ENCODE results near the gene DNAL4.
"Not testable (repeated sequence)": the region's sequence is repeated elsewhere in the genome, so short reads cannot be mapped to it uniquely, and the experiment has no call there.

Gene DNAL4

GRCh38 chr22:38827510-38827909 lies 33.6 kb upstream of the DNAL4 start:
- DNase-seq (ENCODE audit: low read depth, low spot score), result no peak

GRCh38 chr22:38826801-38827200 lies 32.9 kb upstream of the DNAL4 start:
- no peak for DNase-seq (ENCODE audit: low read depth, low spot score)

- no peak for DNase-seq (ENCODE audit: low read depth, low spot score)
Observed at GRCh38 chr22:38826386-38826785, 32.4 kb upstream of the DNAL4 start.

- peak; percentile 29 for DNase-seq (ENCODE audit: low read depth, low spot score)
Observed at GRCh38 chr22:38824585-38824984, 30.6 kb upstream of the DNAL4 start.

GRCh38 chr22:38823637-38824036 lies 29.7 kb upstream of the DNAL4 start:
- no peak for DNase-seq (ENCODE audit: low read depth, low spot score)

GRCh38 chr22:38823076-38823475 lies 29.1 kb upstream of the DNAL4 start:
- DNase-seq (ENCODE audit: low read depth, low spot score), result no peak

GRCh38 chr22:38820020-38820419 lies 26.1 kb upstream of the DNAL4 start:
- DNase-seq (ENCODE audit: low read depth, low spot score), result no peak

- no peak for DNase-seq (ENCODE audit: low read depth, low spot score)
Observed at GRCh38 chr22:38819387-38819940, 25.5 kb upstream of the DNAL4 start.

- DNase-seq (ENCODE audit: low read depth, low spot score), result no peak
Observed at GRCh38 chr22:38817196-38817595, 23.3 kb upstream of the DNAL4 start.

GRCh38 chr22:38815842-38816241 lies 21.9 kb upstream of the DNAL4 start:
- no peak for DNase-seq (ENCODE audit: low read depth, low spot score)

GRCh38 chr22:38811241-38811640 lies 17.3 kb upstream of the DNAL4 start:
- no peak for DNase-seq (ENCODE audit: low read depth, low spot score)

- not testable (repeated sequence) for DNase-seq (ENCODE audit: low read depth, low spot score)
Observed at GRCh38 chr22:38805041-38805593, 11.2 kb upstream of the DNAL4 start.

GRCh38 chr22:38802671-38803121 lies 8.8 kb upstream of the DNAL4 start:
- peak; percentile 36 for DNase-seq (ENCODE audit: low read depth, low spot score)

- DNase-seq (ENCODE audit: low read depth, low spot score), result no peak
Observed at GRCh38 chr22:38799265-38800002, 5.5 kb upstream of the DNAL4 start.

GRCh38 chr22:38798496-38798895 lies 4.6 kb upstream of the DNAL4 start:
- no peak for DNase-seq (ENCODE audit: low read depth, low spot score)

GRCh38 chr22:38796262-38796957 lies 2.5 kb upstream of the DNAL4 start:
- DNase-seq (ENCODE audit: low read depth, low spot score), result no peak

- DNase-seq (ENCODE audit: low read depth, low spot score), result no peak
Observed at GRCh38 chr22:38795569-38795968, 1.6 kb upstream of the DNAL4 start.

- DNase-seq (ENCODE audit: low read depth, low spot score), result no peak
Observed at GRCh38 chr22:38793317-38793716, 626 bp downstream of the DNAL4 start.

GRCh38 chr22:38792833-38793232 lies 1.1 kb downstream of the DNAL4 start:
- DNase-seq (ENCODE audit: low read depth, low spot score), result no peak

- no peak for DNase-seq (ENCODE audit: low read depth, low spot score)
Observed at GRCh38 chr22:38789606-38790005, 4.3 kb downstream of the DNAL4 start.

GRCh38 chr22:38788846-38789245 lies 5.1 kb downstream of the DNAL4 start:
- no peak for DNase-seq (ENCODE audit: low read depth, low spot score)

GRCh38 chr22:38788021-38788816 lies 5.7 kb downstream of the DNAL4 start:
- peak; percentile 15 for DNase-seq (ENCODE audit: low read depth, low spot score)
